Body of pancreas (tissue), 4 donors: Measurements from ENCODE around the gene RANGAP1. TPM values are rescaled to one million over a fixed set of nuclear protein-coding genes. Genes with fewer than 3 reads are reported as not detected.
A peak's percentile ranks its signal among the peaks of the same experiment; 100 is the strongest.

Source experiments
- ATAC-seq: fragments of 150-250 bp; one replicate; pipeline ENCODE4 v1.9.1; 2016
- DNase-seq, 4 donors: peaks; one replicate each; pipeline ENCODE4 v3.0.0-alpha.2; 2019
- H3K27ac ChIP-seq, 4 donors: fragments of 200-600 bp; sonication (generic); 1 replicate in 3 of 4; 2 replicates in 1 of 4; pipeline versions ENCODE4 v1.5.1 to v1.6.1; 2016 to 2019; ENCODE audit warnings: mild to moderate bottlenecking in 1 of 4, mixed read lengths in 1 of 4, moderate library complexity in 1 of 4
- H3K27me3 ChIP-seq, 2 donors: fragments of 200-600 bp; sonication (generic); one replicate each; pipeline ENCODE4 v1.6.0; 2016; ENCODE audit warnings: mild to moderate bottlenecking in 1 of 2
- H3K36me3 ChIP-seq, 2 donors: fragments of 200-600 bp; sonication (generic); replicated peaks in 1 of 2; 2 replicates each; pipeline ENCODE4 v1.5.1; 2016; ENCODE audit warnings: low read depth in 2 of 2; ENCODE audit not compliant: insufficient read depth in 1 of 2
- H3K4me1 ChIP-seq: fragments of 200-600 bp; sonication (generic); one replicate; pipeline ENCODE4 v1.6.0; 2016
- H3K4me3 ChIP-seq, 2 donors: fragments of 200-600 bp; sonication (generic); 1 replicate in 1 of 2; 2 replicates in 1 of 2; pipeline ENCODE4 v1.5.1; 2016 to 2019
- H3K9me3 ChIP-seq, 3 donors: fragments of 200-600 bp; sonication (generic); 1 replicate in 2 of 3; 2 replicates in 1 of 3; pipeline ENCODE4 v1.5.1; 2016
- POLR2A ChIP-seq, 3 donors: fragments of 450-650 bp; IDR thresholded peaks; one replicate each; pipeline ENCODE4 v1.6.1; 2016; ENCODE audit warnings: antibody characterized with exemption in 3 of 3, mild to moderate bottlenecking in 2 of 3
- WGBS, 2 donors: methylation state at CpG; one replicate each; pipeline ENCODE4 v1.1.5; 2017; 5-methylcytosine and 5-hydroxymethylcytosine counted together
- intact Hi-C: fragments of 100-400 bp; cut with DNase I; formaldehyde crosslinking; loops from one replicate; pipeline ENCODE4 v1.15.1; 2023
- total RNA-seq, 2 donors: library from RNA; depleted of rRNA; stranded (reverse); fragments of >200 nt; gene quantifications; one replicate each; pipeline ENCODE4 v1.1.0, GENCODE V29; 2016
- TF ChIP-seq, protein P1 (sequence below), 7 experiments: fragments of 450-650 bp in 4 of 7; fragments of 200-600 bp in 3 of 7; sonication (generic) in 3 of 7; IDR thresholded peaks; one replicate each; pipeline ENCODE4 v1.5.1; 2016 to 2019; ENCODE audit warnings: antibody characterized with exemption in 7 of 7

RANGAP1 gene
- total RNA-seq, 2 donors from 2014 or later: 45.4 to 62.3 TPM

DNA sequence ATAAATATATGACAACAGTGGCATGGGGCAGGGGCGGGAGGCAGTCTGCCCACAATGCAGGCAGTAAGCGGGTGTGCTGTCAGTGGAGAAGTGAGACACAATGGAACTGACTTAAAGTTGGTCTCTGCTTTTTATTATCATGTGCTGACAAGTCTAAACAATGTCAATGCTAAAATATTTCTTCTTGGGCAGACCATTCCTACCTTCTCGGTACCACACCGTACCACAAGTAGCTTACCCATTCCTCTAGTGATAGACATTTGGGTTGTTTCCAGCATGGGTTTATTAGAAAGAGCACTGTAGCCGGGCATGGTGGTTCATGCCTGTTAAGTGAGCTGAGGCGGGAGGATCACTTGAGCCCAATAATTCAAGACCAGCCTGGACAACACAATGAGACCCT lies 42.6 kb downstream of the RANGAP1 start:
- no peak for TF ChIP-seq POLR2A (IDR thresholded peaks at IDR 0.05)
- TF ChIP-seq, protein P1, sequence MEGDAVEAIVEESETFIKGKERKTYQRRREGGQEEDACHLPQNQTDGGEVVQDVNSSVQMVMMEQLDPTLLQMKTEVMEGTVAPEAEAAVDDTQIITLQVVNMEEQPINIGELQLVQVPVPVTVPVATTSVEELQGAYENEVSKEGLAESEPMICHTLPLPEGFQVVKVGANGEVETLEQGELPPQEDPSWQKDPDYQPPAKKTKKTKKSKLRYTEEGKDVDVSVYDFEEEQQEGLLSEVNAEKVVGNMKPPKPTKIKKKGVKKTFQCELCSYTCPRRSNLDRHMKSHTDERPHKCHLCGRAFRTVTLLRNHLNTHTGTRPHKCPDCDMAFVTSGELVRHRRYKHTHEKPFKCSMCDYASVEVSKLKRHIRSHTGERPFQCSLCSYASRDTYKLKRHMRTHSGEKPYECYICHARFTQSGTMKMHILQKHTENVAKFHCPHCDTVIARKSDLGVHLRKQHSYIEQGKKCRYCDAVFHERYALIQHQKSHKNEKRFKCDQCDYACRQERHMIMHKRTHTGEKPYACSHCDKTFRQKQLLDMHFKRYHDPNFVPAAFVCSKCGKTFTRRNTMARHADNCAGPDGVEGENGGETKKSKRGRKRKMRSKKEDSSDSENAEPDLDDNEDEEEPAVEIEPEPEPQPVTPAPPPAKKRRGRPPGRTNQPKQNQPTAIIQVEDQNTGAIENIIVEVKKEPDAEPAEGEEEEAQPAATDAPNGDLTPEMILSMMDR (IDR thresholded peaks at IDR 0.05): no peak
- H3K27me3 ChIP-seq: no peaks in the 10 kb centered on the region
- H3K36me3 ChIP-seq: peaks cover 0 to 13% of the 10 kb centered on the region in 2 donors
- ATAC-seq (no peak), DNase-seq (no peak)
- intact Hi-C loops: no loop called here
- WGBS, 2 donors: 89 to 97% methylated on average over 6 of the region's 6 CpGs
- no peaks in the 10 kb centered on the region for H3K4me1 ChIP-seq
- H3K9me3 ChIP-seq: no peaks in the 10 kb centered on the region
- H3K4me3 ChIP-seq: no peak overlapping the region
- no peak overlapping the region for H3K27ac ChIP-seq

DNA sequence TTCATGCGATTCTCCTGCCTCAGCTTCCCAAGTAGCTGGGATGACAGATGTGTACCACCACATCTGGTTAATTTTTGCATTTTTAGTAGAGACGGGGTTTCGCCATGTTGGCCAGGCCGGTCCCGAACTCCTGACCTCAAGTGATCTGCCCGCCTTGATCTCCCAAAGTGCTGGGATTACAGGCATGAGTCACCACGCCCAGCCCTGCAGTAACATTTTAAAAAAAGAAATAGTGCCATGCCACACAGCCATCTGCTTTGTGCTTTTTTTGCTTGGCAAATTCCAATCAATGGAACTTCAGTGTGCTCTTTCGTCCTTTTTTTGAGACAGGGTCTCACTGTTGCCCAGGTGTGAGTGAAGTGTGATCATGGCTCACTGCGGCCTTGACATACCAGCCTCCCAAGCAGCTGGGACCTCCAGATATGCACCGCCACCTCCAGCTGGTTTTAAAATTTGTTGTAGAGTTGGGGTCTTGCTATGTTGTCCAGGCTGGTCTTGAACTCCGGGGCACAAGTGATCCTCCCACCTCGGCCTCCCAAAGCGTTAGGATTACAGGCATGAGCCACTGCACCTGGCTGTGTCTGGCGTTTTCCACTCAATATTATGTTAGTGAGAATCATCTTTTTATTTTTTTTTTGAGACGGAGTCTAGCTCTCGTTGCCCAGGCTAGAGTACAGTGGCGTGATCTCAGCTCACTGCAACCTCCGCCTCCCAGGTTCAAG lies 43.4 kb downstream of the RANGAP1 start:
- no peak overlapping the region for H3K4me3 ChIP-seq
- DNase-seq: no peak
- H3K27me3 ChIP-seq: no peaks in the 10 kb centered on the region
- H3K9me3 ChIP-seq: no peaks in the 10 kb centered on the region
- peaks cover 0 to 6% of the 10 kb centered on the region in 2 donors for H3K36me3 ChIP-seq
- H3K27ac ChIP-seq: no peak overlapping the region
- ATAC-seq: no peak
- 93 to 95% methylated on average over 13 to 18 of the region's 18 CpGs for WGBS, 2 donors
- peaks cover 6% of the 10 kb centered on the region for H3K4me1 ChIP-seq
- no peak for TF ChIP-seq POLR2A (IDR thresholded peaks at IDR 0.05)
- TF ChIP-seq, protein P1 (IDR thresholded peaks at IDR 0.05): no peak
- intact Hi-C loops: no loop called here

DNA sequence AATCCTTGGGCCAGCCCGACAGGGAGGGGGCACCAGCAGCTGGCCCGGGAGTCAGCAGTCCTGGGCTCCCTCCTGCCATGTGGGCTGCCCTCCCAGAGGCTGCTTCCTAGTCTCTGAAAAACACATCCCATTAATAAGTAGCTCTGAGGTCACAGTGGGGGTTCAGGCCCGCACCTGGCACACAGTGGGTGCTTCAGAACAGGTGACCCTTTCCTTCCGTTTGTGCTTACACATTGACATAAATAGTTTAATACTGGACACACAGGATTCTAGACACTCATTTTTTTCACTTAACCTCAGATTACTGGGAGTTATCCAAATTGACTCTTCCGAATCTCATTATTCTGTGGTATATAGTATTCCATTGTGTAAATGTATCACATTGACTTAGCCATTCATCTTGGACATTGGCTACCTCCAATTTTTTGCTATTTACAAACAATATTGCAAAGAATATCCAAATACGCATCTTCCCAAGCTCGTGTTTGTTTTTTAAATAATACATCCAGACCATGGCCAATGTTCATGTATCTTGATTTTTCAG lies 44.8 kb downstream of the RANGAP1 start:
- Histone ChIP-seq H3K27me3 (no peaks in the 10 kb centered on the region), H3K27ac (peak overlapping the region in 1 of 4 donors; percentile 20), H3K4me3 (no peak overlapping the region), H3K36me3 (peaks cover 0 to 2% of the 10 kb centered on the region in 2 donors), H3K9me3 (no peaks in the 10 kb centered on the region), H3K4me1 (peaks cover 19% of the 10 kb centered on the region)
- DNase-seq (no peak), ATAC-seq (no peak)
- TF ChIP-seq, protein P1 (IDR thresholded peaks at IDR 0.05): no peak
- TF ChIP-seq POLR2A (IDR thresholded peaks at IDR 0.05): no peak
- intact Hi-C loops: no loop called here
- 81 to 90% methylated on average over 5 to 7 of the region's 7 CpGs for WGBS, 2 donors

DNA sequence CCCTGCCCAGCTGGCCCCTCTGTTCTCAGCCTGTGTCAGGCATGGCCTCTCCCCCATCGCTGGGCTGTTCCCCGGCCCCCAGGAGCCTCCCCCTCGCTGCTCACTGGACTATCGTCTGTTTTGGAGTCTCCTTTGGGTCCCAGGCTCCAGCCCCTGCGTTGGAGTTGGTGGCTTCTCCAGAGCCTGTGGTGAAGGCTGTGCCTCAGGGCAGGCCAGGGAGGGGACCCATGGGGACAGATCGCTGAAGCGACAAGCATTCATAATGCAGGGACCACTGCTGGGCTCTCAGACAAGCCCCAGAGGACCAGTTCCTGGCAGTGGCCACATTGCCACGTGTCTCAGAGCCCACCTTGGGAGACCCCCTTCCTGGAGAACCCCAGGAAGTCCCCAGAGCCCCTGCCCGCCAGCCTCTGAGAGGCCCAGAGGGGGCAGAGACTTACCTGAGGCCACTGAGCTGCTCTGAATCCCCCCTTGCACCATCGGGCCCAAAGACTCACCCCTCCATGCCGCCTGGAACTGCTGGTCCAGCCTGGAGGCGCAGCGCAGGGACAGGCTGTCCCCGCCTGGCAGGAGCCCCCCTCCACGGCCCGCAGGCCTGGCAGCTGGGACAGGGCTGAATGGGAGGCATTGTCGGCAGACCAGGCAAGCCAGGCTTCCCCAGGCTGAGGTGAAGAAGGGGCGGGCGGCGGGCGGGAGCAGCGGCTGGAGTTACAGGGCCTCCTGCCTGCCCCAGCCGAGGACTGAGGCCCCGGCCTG lies 45.4 kb downstream of the RANGAP1 start, which contains the start of gene CHADL:
Gene CHADL (minus strand): TSS at position 555 of the 756 bp plus-strand sequence. CDS start 50 bp downstream, at position 505.
- Histone ChIP-seq H3K27ac (peak within 1 kb of the TSS in 1 of 4 donors; percentile 20), H3K36me3 (no peaks in the 10 kb centered on the region), H3K27me3 (no peaks in the 10 kb centered on the region), H3K4me3 (no peak within 1 kb of the TSS), H3K4me1 (peaks cover 21% of the 10 kb centered on the region), H3K9me3 (no peaks in the 10 kb centered on the region)
- 66 to 69% methylated on average over 17 to 21 of the region's 24 CpGs for WGBS, 2 donors
- peak in 3 of 4 donors; percentile 22 to 34 (median 33) for DNase-seq
- TF ChIP-seq, protein P1 (IDR thresholded peaks at IDR 0.05): no peak
- no peak for TF ChIP-seq POLR2A (IDR thresholded peaks at IDR 0.05)
- intact Hi-C loops: no loop called here
- no peak for ATAC-seq
